CD14-positive monocyte (primary cell): ENCODE measurements around the gene ACTRT3. TPM values are rescaled to one million over a fixed set of nuclear protein-coding genes. Genes with fewer than 3 reads are reported as not detected.

ENCODE experiments used
- DNase-seq, 3 donors: peaks; one replicate each; pipeline ENCODE4 v3.0.0-alpha.2; 2011 to 2022
- H2AFZ ChIP-seq: 2 replicates; pipeline ENCODE4 v1.6.0; 2012; ENCODE audit warnings: mild to moderate bottlenecking, low read depth, low read length, inconsistent platforms; ENCODE audit not compliant: insufficient read depth, poor library complexity, severe bottlenecking
- H3K27ac ChIP-seq, 2 donors: 1 replicate in 1 of 2; 2 replicates in 1 of 2; pipeline ENCODE4 v1.5.1; 2012 to 2013; ENCODE audit warnings: low read length in 2 of 2, control low read depth in 1 of 2, inconsistent platforms in 1 of 2, low read depth in 1 of 2, mild to moderate bottlenecking in 1 of 2
- H3K27me3 ChIP-seq, 2 donors: one replicate each; pipeline versions ENCODE4 v1.6.0 to v1.6.1; 2011 to 2013; ENCODE audit warnings: low read length in 2 of 2; ENCODE audit not compliant: control insufficient read depth in 2 of 2, insufficient read depth in 2 of 2
- H3K36me3 ChIP-seq, 2 donors: replicated peaks in 1 of 2; 1 replicate in 1 of 2; 2 replicates in 1 of 2; pipeline versions ENCODE4 v1.5.1 to v1.6.1; 2012 to 2013; ENCODE audit warnings: low read length in 2 of 2, control low read depth in 1 of 2, inconsistent platforms in 1 of 2, mild to moderate bottlenecking in 1 of 2; ENCODE audit not compliant: insufficient read depth in 2 of 2, control insufficient read depth in 1 of 2
- H3K4me1 ChIP-seq, 2 donors: 1 replicate in 1 of 2; 2 replicates in 1 of 2; pipeline versions ENCODE4 v1.5.1 to v1.6.1; 2012 to 2013; ENCODE audit warnings: low read length in 2 of 2, control low read depth in 1 of 2, inconsistent platforms in 1 of 2, mild to moderate bottlenecking in 1 of 2, moderate library complexity in 1 of 2; ENCODE audit not compliant: insufficient read depth in 2 of 2, control insufficient read depth in 1 of 2
- H3K4me2 ChIP-seq: replicated peaks from 2 replicates; pipeline ENCODE3; 2012; ENCODE audit warnings: low read length, moderate library complexity, mild to moderate bottlenecking; ENCODE audit not compliant: poor library complexity, severe bottlenecking; ENCODE audit errors: extremely low read depth
- H3K4me3 ChIP-seq, 3 experiments: fragments of 200-600 bp in 1 of 3; sonication (generic) in 1 of 3; replicated peaks in 1 of 3; 1 replicate in 2 of 3; 2 replicates in 1 of 3; pipeline ENCODE4 v1.5.1; 2011 to 2013; ENCODE audit warnings: low read length in 3 of 3, mild to moderate bottlenecking in 3 of 3, control low read depth in 2 of 3, low read depth in 2 of 3, inconsistent platforms in 1 of 3, moderate library complexity in 1 of 3
- H3K79me2 ChIP-seq: 2 replicates; pipeline ENCODE4 v1.6.0; 2012; ENCODE audit warnings: mild to moderate bottlenecking, control low read depth, inconsistent platforms, low read length, moderate library complexity; ENCODE audit not compliant: insufficient read depth
- H3K9ac ChIP-seq: 2 replicates; pipeline ENCODE4 v1.6.0; 2017; ENCODE audit warnings: low read length, mild to moderate bottlenecking; ENCODE audit not compliant: insufficient read depth, poor library complexity, severe bottlenecking
- H3K9me3 ChIP-seq, 2 donors: replicated peaks in 1 of 2; 1 replicate in 1 of 2; 2 replicates in 1 of 2; pipeline versions ENCODE4 v1.5.1 to v1.6.1; 2012 to 2013; ENCODE audit warnings: low read length in 2 of 2, control low read depth in 1 of 2; ENCODE audit not compliant: control insufficient read depth in 1 of 2, insufficient read depth in 1 of 2
- H4K20me1 ChIP-seq: 2 replicates; pipeline ENCODE4 v1.6.0; 2012; ENCODE audit warnings: mild to moderate bottlenecking, low read length, control low read depth, moderate library complexity; ENCODE audit not compliant: insufficient read depth
- H3K27ac Mint-ChIP-seq, 7 donors: one replicate each; pipeline ENCODE4 v1.8.0; 2020; ENCODE audit warnings: mild to moderate bottlenecking in 7 of 7, mixed read lengths in 7 of 7, moderate library complexity in 6 of 7, inconsistent platforms in 2 of 7
- H3K27me3 Mint-ChIP-seq, 3 donors: one replicate each; pipeline ENCODE4 v1.8.0; 2021 to 2022; ENCODE audit warnings: low read depth in 3 of 3, mild to moderate bottlenecking in 3 of 3, mixed read lengths in 3 of 3, moderate library complexity in 3 of 3, inconsistent platforms in 1 of 3
- H3K36me3 Mint-ChIP-seq, 2 donors: one replicate each; pipeline ENCODE4 v1.8.0; 2020; ENCODE audit warnings: mixed read lengths in 2 of 2, inconsistent platforms in 1 of 2, mild to moderate bottlenecking in 1 of 2
- H3K4me1 Mint-ChIP-seq: one replicate; pipeline ENCODE4 v1.8.0; 2020; ENCODE audit warnings: mild to moderate bottlenecking, mixed read lengths
- H3K4me3 Mint-ChIP-seq, 2 donors: one replicate each; pipeline ENCODE4 v1.8.0; 2020; ENCODE audit warnings: mild to moderate bottlenecking in 2 of 2, mixed read lengths in 2 of 2, moderate library complexity in 1 of 2
- H3K9me3 Mint-ChIP-seq, 7 donors: one replicate each; pipeline ENCODE4 v1.8.0; 2020 to 2022; ENCODE audit warnings: mixed read lengths in 7 of 7, mild to moderate bottlenecking in 6 of 7, moderate library complexity in 6 of 7, inconsistent platforms in 2 of 7
- CTCF ChIP-seq: fragments of 200-600 bp; IDR thresholded peaks from one replicate; pipeline ENCODE4 v1.8.0; 2022; ENCODE audit warnings: antibody characterized with exemption, mild to moderate bottlenecking
- WGBS: methylation state at CpG from one replicate; pipeline ENCODE4 v1.1.5; 2013; ENCODE audit warnings: missing lambda C conversion rate; ENCODE audit not compliant: insufficient coverage; 5-methylcytosine and 5-hydroxymethylcytosine counted together
- intact Hi-C, 2 donors: fragments of 100-400 bp; cut with micrococcal nuclease; formaldehyde crosslinking; loops; one replicate each; pipeline versions ENCODE4 v1.15.0 to v1.15.1; 2023
- polyA plus RNA-seq, 3 donors: library from polyadenylated mRNA; depleted of rRNA in 1 of 3; unstranded in 2 of 3; stranded (reverse) in 1 of 3; fragments of 300-500 nt in 2 of 3; fragments of >200 nt in 1 of 3; fragmentation: Illumina TruSeq in 2 of 3; gene quantifications; 1 replicate in 2 of 3; 2 replicates in 1 of 3; pipeline ENCODE4 v1.2.3, GENCODE V29; 2012 to 2021

The ACTRT3 gene
- polyA plus RNA-seq, 3 donors = 0.03 to 0.08 TPM; not detected in 1

- peaks cover 7 to 8% of the 10 kb centered on the region in 2 donors for H3K36me3 Mint-ChIP-seq
Measured at GRCh38 chr3:169804681-169805080, 35.3 kb upstream of the ACTRT3 start.

GRCh38 chr3:169792359-169792758, 23.0 kb upstream of the ACTRT3 start:
- H3K4me3 Mint-ChIP-seq = no peak overlapping the region
- no peak overlapping the region for H3K9ac ChIP-seq
- intact Hi-C loops = no loop called here
- no peaks in the 10 kb centered on the region for H3K9me3 ChIP-seq
- H3K4me2 ChIP-seq = no peak overlapping the region
- H3K27ac Mint-ChIP-seq = no peak overlapping the region
- no peaks in the 10 kb centered on the region for H3K79me2 ChIP-seq
- H3K27me3 ChIP-seq = no peaks in the 10 kb centered on the region
- H3K9me3 Mint-ChIP-seq = no peaks in the 10 kb centered on the region
- no peaks in the 10 kb centered on the region for H3K4me1 ChIP-seq
- no peak overlapping the region for H3K27ac ChIP-seq
- H3K27me3 Mint-ChIP-seq = no peaks in the 10 kb centered on the region
- DNase-seq = no peak
- no peak overlapping the region for H3K4me3 ChIP-seq
- peaks cover 24 to 41% of the 10 kb centered on the region in 2 donors for H3K36me3 ChIP-seq
- WGBS = 100% methylated on average over 1 of the region's 1 CpG
- no peaks in the 10 kb centered on the region for H3K4me1 Mint-ChIP-seq
- peaks cover 35 to 36% of the 10 kb centered on the region in 2 donors for H3K36me3 Mint-ChIP-seq
- TF ChIP-seq CTCF = no peak
- H2AFZ ChIP-seq = no peak overlapping the region
- H4K20me1 ChIP-seq = no peaks in the 10 kb centered on the region

More at GRCh38 chr3:169804681-169805080, 35.3 kb upstream of the ACTRT3 start:
- no peak overlapping the region for H3K9ac ChIP-seq
- no peak overlapping the region for H3K4me3 ChIP-seq
- Mint-ChIP-seq H3K27me3 (no peaks in the 10 kb centered on the region), H3K27ac (no peak overlapping the region), H3K4me1 (no peaks in the 10 kb centered on the region), H3K4me3 (no peak overlapping the region), H3K9me3 (no peaks in the 10 kb centered on the region)
- no peaks in the 10 kb centered on the region for H3K27me3 ChIP-seq
- no peak for TF ChIP-seq CTCF
- no peaks in the 10 kb centered on the region for H3K79me2 ChIP-seq
- no peak for DNase-seq
- intact Hi-C loops = no loop called here
- H4K20me1 ChIP-seq = no peaks in the 10 kb centered on the region
- no CpG with 5 or more reads among the region's 3 CpGs for WGBS
- H3K9me3 ChIP-seq = no peaks in the 10 kb centered on the region
- no peaks in the 10 kb centered on the region for H3K36me3 ChIP-seq
- H3K4me2 ChIP-seq = no peak overlapping the region
- no peak overlapping the region for H2AFZ ChIP-seq
- no peak overlapping the region for H3K27ac ChIP-seq
- H3K4me1 ChIP-seq = no peaks in the 10 kb centered on the region
